B cell (primary cell): ENCODE measurements around the gene DERA. TPM values are rescaled to one million over a fixed set of nuclear protein-coding genes. Genes with fewer than 3 reads are reported as not detected.

Source experiments
- ATAC-seq: fragments of 200-7000 bp; cut with Tn5 transposase; one replicate; pipeline ENCODE4 v1.10.0; 2021; ENCODE audit warnings: low read depth, mild to moderate bottlenecking, moderate number of reproducible peaks, moderate library complexity
- CTCF ChIA-PET: fragments of 350-600 bp; sonication (Branson Sonifier 250); formaldehyde crosslinking; loops from one replicate; lab custom pipeline; 2021; ENCODE audit warnings: antibody characterized with exemption, inconsistent platforms; lab: Charles Lee
- POLR2A ChIA-PET: fragments of 350-600 bp; sonication (Branson Sonifier 250); formaldehyde crosslinking; loops from one replicate; lab custom pipeline; 2021; ENCODE audit warnings: antibody characterized with exemption; lab: Charles Lee
- DNase-seq: peaks from one replicate; pipeline ENCODE4 v3.0.0; 2013
- H2AFZ ChIP-seq: 2 replicates; pipeline ENCODE4 v1.6.1; 2012; ENCODE audit warnings: mild to moderate bottlenecking, low read depth, low read length; ENCODE audit not compliant: insufficient read depth, poor library complexity, severe bottlenecking
- H3K27ac ChIP-seq, 2 donors: 1 replicate in 1 of 2; 2 replicates in 1 of 2; pipeline ENCODE4 v1.5.1; 2012 to 2013; ENCODE audit warnings: low read length in 2 of 2, mild to moderate bottlenecking in 2 of 2, moderate library complexity in 1 of 2
- H3K27me3 ChIP-seq, 4 experiments: fragments of 200-600 bp in 1 of 4; sonication (generic) in 1 of 4; replicated peaks in 1 of 4; 1 replicate in 2 of 4; 2 replicates in 2 of 4; pipeline versions ENCODE4 v1.6.1 to v1.7.0; 2013 to 2016; ENCODE audit warnings: low read length in 3 of 4, mild to moderate bottlenecking in 2 of 4, mixed read lengths in 1 of 4, moderate library complexity in 1 of 4; ENCODE audit not compliant: insufficient read depth in 4 of 4, control insufficient read depth in 3 of 4; ENCODE audit errors: control extremely low read depth in 1 of 4
- H3K36me3 ChIP-seq, 2 experiments: replicated peaks in 1 of 2; 1 replicate in 1 of 2; 2 replicates in 1 of 2; pipeline versions ENCODE4 v1.6.1 to v1.7.1; 2013; ENCODE audit warnings: low read length in 1 of 2; ENCODE audit not compliant: insufficient read depth in 2 of 2, control insufficient read depth in 1 of 2; ENCODE audit errors: control extremely low read depth in 1 of 2, extremely low read depth in 1 of 2
- H3K4me1 ChIP-seq, 2 donors: fragments of 200-600 bp in 1 of 2; sonication (generic) in 1 of 2; 1 replicate in 1 of 2; 2 replicates in 1 of 2; pipeline versions ENCODE4 v1.5.1 to v1.6.1; 2013 to 2017; ENCODE audit warnings: low read length in 2 of 2; ENCODE audit not compliant: control insufficient read depth in 2 of 2, insufficient read depth in 2 of 2
- H3K4me2 ChIP-seq: replicated peaks from 2 replicates; pipeline ENCODE3; 2012; ENCODE audit warnings: mild to moderate bottlenecking, low read depth, low read length; ENCODE audit not compliant: poor library complexity, severe bottlenecking
- H3K4me3 ChIP-seq, 5 experiments: fragments of 200-600 bp in 1 of 5; sonication (generic) in 1 of 5; 1 replicate in 3 of 5; 2 replicates in 2 of 5; pipeline versions ENCODE4 v1.5.1 to v1.7.0; 2011 to 2016; ENCODE audit warnings: low read length in 4 of 5, mild to moderate bottlenecking in 4 of 5, low read depth in 2 of 5, control low read depth in 1 of 5, moderate library complexity in 1 of 5; ENCODE audit not compliant: insufficient read depth in 1 of 5; ENCODE audit errors: control extremely low read depth in 1 of 5, extremely low read depth in 1 of 5
- H3K79me2 ChIP-seq: fragments of 200-600 bp; sonication (generic); one replicate; pipeline ENCODE4 v1.6.0; 2016; ENCODE audit warnings: low read length; ENCODE audit not compliant: control insufficient read depth, insufficient read depth
- H3K9ac ChIP-seq: fragments of 200-600 bp; sonication (generic); 2 replicates; pipeline ENCODE4 v1.6.1; 2017; ENCODE audit warnings: mild to moderate bottlenecking, low read length, moderate library complexity
- H3K9me3 ChIP-seq, 3 donors: one replicate each; pipeline versions ENCODE4 v1.6.1 to v1.7.1; 2013; ENCODE audit warnings: low read length in 2 of 3; ENCODE audit not compliant: control insufficient read depth in 2 of 3, insufficient read depth in 1 of 3; ENCODE audit errors: control extremely low read depth in 1 of 3
- H4K20me1 ChIP-seq: 2 replicates; pipeline ENCODE4 v1.6.0; 2012; ENCODE audit warnings: mild to moderate bottlenecking, low read length; ENCODE audit not compliant: insufficient read depth, control insufficient read depth, poor library complexity, severe bottlenecking
- H3K27ac Mint-ChIP-seq: one replicate; pipeline ENCODE4 v1.8.0; 2021; ENCODE audit warnings: mixed read lengths
- H3K27me3 Mint-ChIP-seq: one replicate; pipeline ENCODE4 v1.8.0; 2021; ENCODE audit warnings: mixed read lengths
- H3K4me1 Mint-ChIP-seq: one replicate; pipeline ENCODE4 v1.8.0; 2021; ENCODE audit warnings: mixed read lengths
- H3K4me3 Mint-ChIP-seq: one replicate; pipeline ENCODE4 v1.8.0; 2021; ENCODE audit warnings: mixed read lengths
- H3K9me3 Mint-ChIP-seq: one replicate; pipeline ENCODE4 v1.8.0; 2022; ENCODE audit warnings: mixed read lengths; ENCODE audit not compliant: insufficient read depth
- EZH2 ChIP-seq: IDR thresholded peaks from 2 replicates; pipeline ENCODE4 v1.6.1; 2012; ENCODE audit warnings: borderline replicate concordance, low read depth, mild to moderate bottlenecking, moderate library complexity, low read length; ENCODE audit not compliant: insufficient read depth, poor library complexity, severe bottlenecking
- WGBS: methylation state at CpG from one replicate; pipeline ENCODE4 v1.1.5; 2013; ENCODE audit warnings: missing lambda C conversion rate; ENCODE audit not compliant: insufficient coverage; 5-methylcytosine and 5-hydroxymethylcytosine counted together
- intact Hi-C: fragments of 100-400 bp; cut with micrococcal nuclease; formaldehyde crosslinking; loops from one replicate; pipeline ENCODE4 v1.10.0; 2022
- polyA plus RNA-seq: library from polyadenylated mRNA; depleted of rRNA; stranded (reverse); fragments of >200 nt; gene quantifications from 2 replicates; pipeline ENCODE4 v1.2.3, GENCODE V29; 2012
- total RNA-seq, 2 donors: library from RNA; stranded (reverse); fragments of 120-200 nt in 1 of 2; gene quantifications; 1 replicate in 1 of 2; 2 replicates in 1 of 2; pipeline versions ENCODE4 v1.2.3 to v1.2.4, GENCODE V29; 2013 to 2022
- TF ChIP-seq, protein P1 (sequence below): fragments of 200-600 bp; IDR thresholded peaks from one replicate; pipeline ENCODE4 v1.8.0; 2022; ENCODE audit warnings: antibody characterized with exemption, mild to moderate bottlenecking

Gene DERA
- total and polyA plus RNA-seq, 2 donors (not counting 1 experiment from before 2014, with no cell fraction given): 9.4 to 20.5 TPM

DNA sequence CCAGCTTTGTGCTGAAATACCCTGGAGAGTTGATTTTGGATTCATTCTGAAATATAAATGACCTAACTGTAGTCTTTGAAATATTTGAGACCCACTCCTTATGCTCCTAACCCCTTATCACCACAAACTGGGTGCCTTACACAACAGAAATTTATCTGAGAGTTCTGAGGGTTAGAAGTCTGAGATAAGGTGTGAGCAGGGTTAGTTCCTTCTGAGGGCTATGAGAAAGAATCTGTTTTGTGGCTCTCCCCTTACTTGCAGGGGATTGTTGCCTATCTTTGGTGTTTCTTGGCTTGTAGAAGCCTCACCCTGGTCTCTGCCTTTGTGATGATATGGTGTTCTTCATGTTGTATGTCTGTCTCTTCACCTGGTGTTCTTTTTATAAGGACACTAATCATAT lies 91.7 kb downstream of the DERA start:
- ChIA-PET POLR2A (no interaction called here), CTCF (no interaction called here)
- ATAC-seq (no peak), DNase-seq (no peak)
- no peak overlapping the region for H3K9ac ChIP-seq
- H3K9me3 ChIP-seq: no peaks in the 10 kb centered on the region
- H3K9me3 Mint-ChIP-seq: no peaks in the 10 kb centered on the region
- no peaks in the 10 kb centered on the region for H4K20me1 ChIP-seq
- no peaks in the 10 kb centered on the region for H3K4me1 ChIP-seq
- H3K4me3 ChIP-seq: no peak overlapping the region
- H3K27ac Mint-ChIP-seq: no peak overlapping the region
- no peaks in the 10 kb centered on the region for H3K79me2 ChIP-seq
- H3K4me2 ChIP-seq: no peak overlapping the region
- no peak overlapping the region for H3K27ac ChIP-seq
- H3K36me3 ChIP-seq: peaks cover 5% of the 10 kb centered on the region in 2 experiments
- no peak overlapping the region for H3K4me3 Mint-ChIP-seq
- TF ChIP-seq EZH2: no peak
- TF ChIP-seq, protein P1, sequence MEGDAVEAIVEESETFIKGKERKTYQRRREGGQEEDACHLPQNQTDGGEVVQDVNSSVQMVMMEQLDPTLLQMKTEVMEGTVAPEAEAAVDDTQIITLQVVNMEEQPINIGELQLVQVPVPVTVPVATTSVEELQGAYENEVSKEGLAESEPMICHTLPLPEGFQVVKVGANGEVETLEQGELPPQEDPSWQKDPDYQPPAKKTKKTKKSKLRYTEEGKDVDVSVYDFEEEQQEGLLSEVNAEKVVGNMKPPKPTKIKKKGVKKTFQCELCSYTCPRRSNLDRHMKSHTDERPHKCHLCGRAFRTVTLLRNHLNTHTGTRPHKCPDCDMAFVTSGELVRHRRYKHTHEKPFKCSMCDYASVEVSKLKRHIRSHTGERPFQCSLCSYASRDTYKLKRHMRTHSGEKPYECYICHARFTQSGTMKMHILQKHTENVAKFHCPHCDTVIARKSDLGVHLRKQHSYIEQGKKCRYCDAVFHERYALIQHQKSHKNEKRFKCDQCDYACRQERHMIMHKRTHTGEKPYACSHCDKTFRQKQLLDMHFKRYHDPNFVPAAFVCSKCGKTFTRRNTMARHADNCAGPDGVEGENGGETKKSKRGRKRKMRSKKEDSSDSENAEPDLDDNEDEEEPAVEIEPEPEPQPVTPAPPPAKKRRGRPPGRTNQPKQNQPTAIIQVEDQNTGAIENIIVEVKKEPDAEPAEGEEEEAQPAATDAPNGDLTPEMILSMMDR: no peak
- H3K27me3 ChIP-seq: no peaks in the 10 kb centered on the region
- no peaks in the 10 kb centered on the region for H3K4me1 Mint-ChIP-seq
- intact Hi-C loops: no loop called here
- H2AFZ ChIP-seq: no peak overlapping the region
- no peaks in the 10 kb centered on the region for H3K27me3 Mint-ChIP-seq

DNA sequence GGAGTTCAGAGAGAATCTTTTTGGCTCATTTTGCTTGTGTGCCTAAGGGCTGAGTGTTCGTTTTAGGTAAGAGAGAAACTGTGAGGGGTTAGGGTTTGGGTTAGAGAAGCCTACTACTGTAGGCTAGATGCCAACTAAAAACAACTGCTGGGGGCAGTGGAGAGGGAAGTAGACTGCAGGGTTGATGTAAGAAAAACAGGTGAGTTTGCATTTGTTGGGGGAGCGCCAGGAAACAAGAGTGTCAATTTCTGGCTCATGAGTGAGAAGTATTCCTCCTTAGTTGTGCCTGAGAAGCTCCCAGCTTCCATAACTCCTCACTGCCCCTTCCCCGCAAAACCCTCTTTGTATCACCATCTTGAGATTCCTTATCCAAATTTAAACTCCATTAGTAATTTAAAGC lies 92.3 kb downstream of the DERA start:
- Histone ChIP-seq H3K36me3 (peaks cover 5% of the 10 kb centered on the region in 2 experiments), H3K27me3 (no peaks in the 10 kb centered on the region)
- H3K4me3 Mint-ChIP-seq: no peak overlapping the region

More for the DNA sequence above, 92.3 kb downstream of the DERA start:
- Histone ChIP-seq H3K4me1 (no peaks in the 10 kb centered on the region), H4K20me1 (no peaks in the 10 kb centered on the region), H3K79me2 (no peaks in the 10 kb centered on the region), H2AFZ (no peak overlapping the region), H3K27ac (no peak overlapping the region), H3K9me3 (no peaks in the 10 kb centered on the region), H3K4me3 (no peak overlapping the region), H3K9ac (no peak overlapping the region), H3K4me2 (no peak overlapping the region)
- POLR2A ChIA-PET: no interaction called here
- ATAC-seq (no peak), DNase-seq (no peak)
- H3K27ac Mint-ChIP-seq: no peak overlapping the region
- H3K9me3 Mint-ChIP-seq: no peaks in the 10 kb centered on the region
- TF ChIP-seq, protein P1: no peak
- TF ChIP-seq EZH2: no peak
- WGBS: 89% methylated on average over 1 of the region's 3 CpGs
- intact Hi-C loops: no loop called here
- no peaks in the 10 kb centered on the region for H3K27me3 Mint-ChIP-seq
- CTCF ChIA-PET: no interaction called here
- H3K4me1 Mint-ChIP-seq: no peaks in the 10 kb centered on the region
